Hepatocyte (in vitro differentiated cells): Measurements from ENCODE around the gene TLK2. TPM values are rescaled to one million over a fixed set of nuclear protein-coding genes. Genes with fewer than 3 reads are reported as not detected.
"Not testable (repeated sequence)": the region's sequence is repeated elsewhere in the genome, so short reads cannot be mapped to it uniquely, and the experiment has no call there.

Source experiments
- DNase-seq: peaks from one replicate; pipeline ENCODE4 v3.0.0-alpha.2; 2016; ENCODE audit warnings: low spot score
- H2AFZ ChIP-seq: fragments of 200-600 bp; sonication (generic); 2 replicates; pipeline ENCODE4 v1.6.0; 2016; ENCODE audit warnings: antibody characterized with exemption, mild to moderate bottlenecking
- H3K27ac ChIP-seq: fragments of 200-600 bp; sonication (generic); 2 replicates; pipeline ENCODE4 v1.5.1; 2016; ENCODE audit warnings: mild to moderate bottlenecking
- H3K27me3 ChIP-seq: fragments of 200-600 bp; sonication (generic); 2 replicates; pipeline ENCODE4 v1.6.1; 2016
- H3K36me3 ChIP-seq: fragments of 200-600 bp; sonication (generic); replicated peaks from 2 replicates; pipeline ENCODE4 v1.5.1; 2016; ENCODE audit warnings: low read depth; ENCODE audit not compliant: insufficient read depth
- H3K4me1 ChIP-seq: fragments of 200-600 bp; sonication (generic); 2 replicates; pipeline ENCODE4 v1.5.1; 2016; ENCODE audit warnings: mild to moderate bottlenecking, moderate library complexity; ENCODE audit not compliant: insufficient read depth
- H3K4me2 ChIP-seq: fragments of 200-600 bp; sonication (generic); 2 replicates; pipeline ENCODE4 v1.6.0; 2016
- H3K4me3 ChIP-seq: fragments of 200-600 bp; sonication (generic); 2 replicates; pipeline ENCODE4 v1.5.1; 2016; ENCODE audit warnings: mild to moderate bottlenecking
- H3K79me2 ChIP-seq: fragments of 200-600 bp; sonication (generic); 2 replicates; pipeline ENCODE4 v1.6.0; 2017; ENCODE audit warnings: mild to moderate bottlenecking
- H3K9me2 ChIP-seq: fragments of 200-600 bp; sonication (generic); replicated peaks from 2 replicates; pipeline ENCODE4 v1.6.0; 2017; ENCODE audit warnings: mild to moderate bottlenecking; ENCODE audit not compliant: insufficient read depth
- H3K9me3 ChIP-seq: fragments of 200-600 bp; sonication (generic); 2 replicates; pipeline ENCODE4 v1.5.1; 2016; ENCODE audit warnings: low read depth, mild to moderate bottlenecking
- H4K20me1 ChIP-seq: fragments of 200-600 bp; sonication (generic); 2 replicates; pipeline ENCODE4 v1.6.0; 2016; ENCODE audit warnings: mild to moderate bottlenecking; ENCODE audit not compliant: insufficient read depth, poor library complexity, severe bottlenecking
- EZH2 ChIP-seq: fragments of 200-600 bp; sonication (generic); IDR thresholded peaks from 2 replicates; pipeline ENCODE4 v1.6.1; 2016; ENCODE audit warnings: antibody characterized with exemption, mild to moderate bottlenecking, borderline replicate concordance
- EZH2phosphoT487 ChIP-seq: fragments of 200-600 bp; sonication (generic); IDR thresholded peaks from one replicate; pipeline ENCODE4 v1.6.1; 2018; ENCODE audit warnings: antibody characterized with exemption, mild to moderate bottlenecking, low read depth, moderate library complexity; ENCODE audit not compliant: unreplicated experiment, severe bottlenecking
- WGBS: methylation state at CpG from one replicate; pipeline ENCODE4 v1.1.6; 2016; ENCODE audit warnings: low lambda C conversion rate; ENCODE audit errors: missing lambda C conversion rate; 5-methylcytosine and 5-hydroxymethylcytosine counted together
- polyA plus RNA-seq: library from polyadenylated mRNA; unstranded; fragments of >200 nt; fragmentation: Nextera tagmentation; extraction: Ambion mirVana; gene quantifications from 2 replicates; pipeline ENCODE4 v1.2.1, GENCODE V29; 2016
- total RNA-seq: library from RNA; depleted of rRNA; stranded (reverse); fragments of >200 nt; gene quantifications from 2 replicates; pipeline ENCODE4 v1.2.3, GENCODE V29; 2014
- TF ChIP-seq, protein P1 (sequence below): fragments of 200-600 bp; sonication (generic); IDR thresholded peaks from 2 replicates; pipeline ENCODE4 v1.5.1; 2016; ENCODE audit warnings: antibody characterized with exemption, mild to moderate bottlenecking; ENCODE audit not compliant: poor library complexity

The TLK2 gene
- total and polyA plus RNA-seq, 2 experiments from 2014 or later, result 19.4 to 44.7 TPM

DNA sequence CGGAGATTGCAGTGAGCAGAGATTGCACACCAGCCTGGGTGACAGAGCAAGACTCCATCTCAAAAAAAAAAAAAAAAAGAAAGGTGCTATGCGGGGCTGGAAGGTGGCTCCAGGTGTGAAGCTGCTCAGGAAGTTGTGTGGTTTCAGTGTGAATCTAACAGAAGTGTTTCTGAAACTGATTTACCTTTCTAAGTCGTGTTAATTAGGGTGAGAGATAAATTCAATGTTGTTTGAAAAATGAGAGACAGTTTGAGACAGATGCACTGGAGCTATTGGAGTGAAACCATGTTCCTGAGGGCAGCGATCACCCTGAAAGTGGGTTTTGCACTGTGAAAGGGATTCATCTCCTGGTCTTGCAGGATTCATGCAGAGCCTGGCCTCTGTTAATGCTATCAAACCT, 25.0 kb upstream of the TLK2 start:
- H3K36me3 ChIP-seq, H3K79me2 ChIP-seq, H3K9me3 ChIP-seq, H3K4me1 ChIP-seq, H3K9me2 ChIP-seq, H3K4me3 ChIP-seq, H3K4me2 ChIP-seq, H4K20me1 ChIP-seq, DNase-seq, H3K27me3 ChIP-seq, H2AFZ ChIP-seq, H3K27ac ChIP-seq: not testable (repeated sequence)
- WGBS, result 90% methylated on average over 4 of the region's 4 CpGs

GRCh38 chr17:62454111-62454510, 24.5 kb upstream of the TLK2 start:
- DNase-seq, H3K27me3 ChIP-seq, H3K4me3 ChIP-seq, H4K20me1 ChIP-seq, H3K36me3 ChIP-seq, H2AFZ ChIP-seq, H3K79me2 ChIP-seq, H3K27ac ChIP-seq, H3K9me3 ChIP-seq, H3K4me1 ChIP-seq, H3K9me2 ChIP-seq, H3K4me2 ChIP-seq: not testable (repeated sequence)
- 90% methylated on average over 3 of the region's 3 CpGs for WGBS

DNA sequence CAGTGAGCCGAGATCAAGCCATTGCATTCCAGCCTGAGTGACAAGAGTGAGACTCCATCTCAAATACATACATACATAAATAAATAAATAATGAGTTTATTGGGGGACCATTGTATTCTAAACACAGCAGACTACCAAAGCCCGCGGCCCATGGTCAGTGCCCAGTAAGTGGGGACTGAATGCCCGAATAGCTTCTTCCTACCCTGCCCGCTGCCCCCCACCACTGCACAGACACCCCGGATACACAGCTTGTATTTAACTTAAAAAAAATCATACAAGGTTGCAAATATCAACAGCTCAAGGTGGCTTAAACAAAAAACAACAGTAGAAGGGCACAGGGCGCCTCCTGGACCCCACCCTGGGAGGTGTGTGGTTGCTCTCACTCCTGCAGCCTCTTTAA, 22.6 kb upstream of the TLK2 start:
- no peaks in the 10 kb centered on the region for H3K9me2 ChIP-seq
- no peak overlapping the region for H2AFZ ChIP-seq
- no peaks in the 10 kb centered on the region for H4K20me1 ChIP-seq
- TF ChIP-seq, protein P1, sequence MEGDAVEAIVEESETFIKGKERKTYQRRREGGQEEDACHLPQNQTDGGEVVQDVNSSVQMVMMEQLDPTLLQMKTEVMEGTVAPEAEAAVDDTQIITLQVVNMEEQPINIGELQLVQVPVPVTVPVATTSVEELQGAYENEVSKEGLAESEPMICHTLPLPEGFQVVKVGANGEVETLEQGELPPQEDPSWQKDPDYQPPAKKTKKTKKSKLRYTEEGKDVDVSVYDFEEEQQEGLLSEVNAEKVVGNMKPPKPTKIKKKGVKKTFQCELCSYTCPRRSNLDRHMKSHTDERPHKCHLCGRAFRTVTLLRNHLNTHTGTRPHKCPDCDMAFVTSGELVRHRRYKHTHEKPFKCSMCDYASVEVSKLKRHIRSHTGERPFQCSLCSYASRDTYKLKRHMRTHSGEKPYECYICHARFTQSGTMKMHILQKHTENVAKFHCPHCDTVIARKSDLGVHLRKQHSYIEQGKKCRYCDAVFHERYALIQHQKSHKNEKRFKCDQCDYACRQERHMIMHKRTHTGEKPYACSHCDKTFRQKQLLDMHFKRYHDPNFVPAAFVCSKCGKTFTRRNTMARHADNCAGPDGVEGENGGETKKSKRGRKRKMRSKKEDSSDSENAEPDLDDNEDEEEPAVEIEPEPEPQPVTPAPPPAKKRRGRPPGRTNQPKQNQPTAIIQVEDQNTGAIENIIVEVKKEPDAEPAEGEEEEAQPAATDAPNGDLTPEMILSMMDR, result no peak
- no peak for TF ChIP-seq EZH2
- no peak for TF ChIP-seq EZH2phosphoT487
- no peaks in the 10 kb centered on the region for H3K79me2 ChIP-seq
- DNase-seq, result no peak
- no peak overlapping the region for H3K27ac ChIP-seq
- no peak overlapping the region for H3K4me2 ChIP-seq
- H3K9me3 ChIP-seq, result no peaks in the 10 kb centered on the region
- H3K4me1 ChIP-seq, result no peaks in the 10 kb centered on the region
- no peaks in the 10 kb centered on the region for H3K36me3 ChIP-seq
- no peak overlapping the region for H3K4me3 ChIP-seq
- WGBS, result 94% methylated on average over 7 of the region's 7 CpGs
- H3K27me3 ChIP-seq, result no peaks in the 10 kb centered on the region

- H3K9me2 ChIP-seq, H3K27ac ChIP-seq, H3K79me2 ChIP-seq, H3K9me3 ChIP-seq, H3K36me3 ChIP-seq, H3K27me3 ChIP-seq, H3K4me3 ChIP-seq, H4K20me1 ChIP-seq, DNase-seq, H2AFZ ChIP-seq, H3K4me2 ChIP-seq, H3K4me1 ChIP-seq: not testable (repeated sequence)
- 88% methylated on average over 10 of the region's 10 CpGs for WGBS
These were observed 20.1 kb upstream of the TLK2 start for GRCh38 chr17:62458483-62458882.

DNA sequence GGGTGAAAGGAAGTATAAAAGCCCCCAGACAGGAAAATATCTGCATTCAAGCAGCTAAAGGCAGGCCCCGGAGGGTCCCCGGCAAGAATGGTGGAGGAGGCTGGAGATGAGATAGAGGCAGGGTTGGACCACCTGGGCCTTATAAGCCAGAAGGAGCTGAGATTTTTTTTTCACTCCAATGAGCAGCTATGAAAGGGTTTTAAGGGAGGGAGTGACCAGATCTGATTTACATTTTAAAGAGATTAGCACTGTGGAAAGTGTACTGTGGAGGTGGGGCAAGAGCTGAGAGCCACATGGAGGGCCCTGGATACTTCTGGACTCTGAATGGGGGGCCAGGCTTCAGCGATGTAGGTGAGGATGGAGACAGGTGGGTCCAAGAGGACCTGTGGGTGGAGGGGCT, 14.2 kb upstream of the TLK2 start:
- H3K4me3 ChIP-seq, H2AFZ ChIP-seq, H3K4me2 ChIP-seq, H4K20me1 ChIP-seq, H3K4me1 ChIP-seq, H3K27me3 ChIP-seq, H3K9me2 ChIP-seq, H3K79me2 ChIP-seq, H3K9me3 ChIP-seq, H3K36me3 ChIP-seq, H3K27ac ChIP-seq, DNase-seq: not testable (repeated sequence)
- WGBS, result 90% methylated on average over 3 of the region's 3 CpGs

DNA sequence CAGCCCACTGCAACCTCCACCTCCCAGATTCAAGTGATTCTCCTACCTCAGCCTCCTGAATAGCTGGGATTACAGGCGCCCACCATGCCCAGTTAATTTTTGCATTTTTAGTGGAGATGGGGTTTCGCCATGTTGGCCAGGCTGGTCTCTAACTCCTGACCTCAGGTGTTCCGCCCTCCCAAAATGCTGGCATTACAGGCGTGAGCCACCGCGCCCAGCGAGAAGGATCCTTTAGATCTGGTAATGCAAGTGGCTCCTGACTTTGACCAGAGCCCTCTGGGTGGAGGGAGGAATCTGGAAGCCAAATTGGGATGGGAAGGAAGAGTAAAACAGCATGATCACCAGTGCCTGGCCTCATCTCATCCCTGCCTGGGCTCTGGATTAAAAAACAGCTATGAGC, 13.4 kb upstream of the TLK2 start:
- H3K4me1 ChIP-seq, H3K4me2 ChIP-seq, H3K79me2 ChIP-seq, DNase-seq, H2AFZ ChIP-seq, H3K27ac ChIP-seq, H3K9me2 ChIP-seq, H3K36me3 ChIP-seq, H3K27me3 ChIP-seq, H3K9me3 ChIP-seq, H4K20me1 ChIP-seq, H3K4me3 ChIP-seq: not testable (repeated sequence)
- WGBS, result 96% methylated on average over 7 of the region's 7 CpGs

GRCh38 chr17:62470666-62471379, 7.8 kb upstream of the TLK2 start:
- not testable (repeated sequence) for H3K79me2 ChIP-seq, H3K36me3 ChIP-seq, H4K20me1 ChIP-seq, H2AFZ ChIP-seq, H3K9me2 ChIP-seq, H3K4me1 ChIP-seq, H3K4me3 ChIP-seq, H3K27ac ChIP-seq, H3K27me3 ChIP-seq, H3K9me3 ChIP-seq, H3K4me2 ChIP-seq
- DNase-seq, result peak; percentile 63
- 55% methylated on average over 6 of the region's 8 CpGs for WGBS

GRCh38 chr17:62471380-62471880, 7.2 kb upstream of the TLK2 start:
- not testable (repeated sequence) for H3K27me3 ChIP-seq, H3K79me2 ChIP-seq, H3K36me3 ChIP-seq, H3K9me3 ChIP-seq, DNase-seq, H3K4me3 ChIP-seq, H3K4me2 ChIP-seq, H4K20me1 ChIP-seq, H3K4me1 ChIP-seq, H3K9me2 ChIP-seq, H3K27ac ChIP-seq, H2AFZ ChIP-seq
- 78% methylated on average over 9 of the region's 9 CpGs for WGBS
